Inflammatory macrophage treated with lipopolysaccharide for 1 hour (primary cell): Measurements from ENCODE around the gene ATL2.
"Not testable (repeated sequence)": the region's sequence is repeated elsewhere in the genome, so short reads cannot be mapped to it uniquely, and the experiment has no call there.

Experiments
- DNase-seq, 2 donors: peaks; one replicate each; pipeline ENCODE4 v3.0.0-alpha.2; 2020 to 2022

Gene ATL2

GRCh38 chr2:38322224-38322914 is 54.7 kb downstream of the ATL2 start:
- no peak for DNase-seq

GRCh38 chr2:38319240-38319639 is 57.8 kb downstream of the ATL2 start:
- DNase-seq: not testable (repeated sequence)

- no peak for DNase-seq
Observed at GRCh38 chr2:38317725-38318124, 59.3 kb downstream of the ATL2 start.

- DNase-seq: peak; percentile 42 to 75
Observed at GRCh38 chr2:38315707-38316333, 61.3 kb downstream of the ATL2 start.

GRCh38 chr2:38308821-38309220 is 68.3 kb downstream of the ATL2 start:
- no peak for DNase-seq

- DNase-seq: no peak
Observed at GRCh38 chr2:38301969-38302702, 74.9 kb downstream of the ATL2 start.

- DNase-seq: no peak
Observed at GRCh38 chr2:38301340-38301968, 75.6 kb downstream of the ATL2 start.

GRCh38 chr2:38298539-38298938 is 78.5 kb downstream of the ATL2 start:
- DNase-seq: no peak

- DNase-seq: no peak
Observed at GRCh38 chr2:38296197-38296780, 80.8 kb downstream of the ATL2 start.

- no peak for DNase-seq
Observed at GRCh38 chr2:38294597-38294996, 82.5 kb downstream of the ATL2 start.

GRCh38 chr2:38293152-38293865 is 83.8 kb downstream of the ATL2 start:
- DNase-seq: no peak

- DNase-seq: no peak
Observed at GRCh38 chr2:38290332-38290731, 86.7 kb downstream of the ATL2 start.

GRCh38 chr2:38284971-38285370 is 92.1 kb downstream of the ATL2 start:
- DNase-seq: no peak

GRCh38 chr2:38281095-38281742 is 95.9 kb downstream of the ATL2 start:
- DNase-seq: no peak

GRCh38 chr2:38279201-38279600 is 97.9 kb downstream of the ATL2 start:
- DNase-seq: no peak

- not testable (repeated sequence) for DNase-seq
Observed at GRCh38 chr2:38278117-38278438, 99.0 kb downstream of the ATL2 start.

- DNase-seq: peak in 1 of 2 donors; percentile 39
Observed at GRCh38 chr2:38277245-38278116, 99.6 kb downstream of the ATL2 start.

GRCh38 chr2:38274286-38275276 is 102.5 kb downstream of the ATL2 start:
- peak; percentile 76 to 92 for DNase-seq

- no peak for DNase-seq
Observed at GRCh38 chr2:38271697-38272096, 105.4 kb downstream of the ATL2 start.

- no peak for DNase-seq
Observed at GRCh38 chr2:38269421-38269820, 107.7 kb downstream of the ATL2 start.
